GM21528 (cell line): ENCODE results near the gene PSENEN.
A peak's percentile ranks its signal among the peaks of the same experiment; 100 is the strongest.

Experiments used
- ATAC-seq: cut with Tn5 transposase; IDR thresholded peaks from one replicate; pipeline ENCODE4 v1.9.1; 2021; ENCODE audit warnings: mild to moderate bottlenecking, moderate library complexity; ENCODE audit not compliant: unreplicated experiment, low FRiP score

The PSENEN gene, protein sequence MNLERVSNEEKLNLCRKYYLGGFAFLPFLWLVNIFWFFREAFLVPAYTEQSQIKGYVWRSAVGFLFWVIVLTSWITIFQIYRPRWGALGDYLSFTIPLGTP

DNA sequence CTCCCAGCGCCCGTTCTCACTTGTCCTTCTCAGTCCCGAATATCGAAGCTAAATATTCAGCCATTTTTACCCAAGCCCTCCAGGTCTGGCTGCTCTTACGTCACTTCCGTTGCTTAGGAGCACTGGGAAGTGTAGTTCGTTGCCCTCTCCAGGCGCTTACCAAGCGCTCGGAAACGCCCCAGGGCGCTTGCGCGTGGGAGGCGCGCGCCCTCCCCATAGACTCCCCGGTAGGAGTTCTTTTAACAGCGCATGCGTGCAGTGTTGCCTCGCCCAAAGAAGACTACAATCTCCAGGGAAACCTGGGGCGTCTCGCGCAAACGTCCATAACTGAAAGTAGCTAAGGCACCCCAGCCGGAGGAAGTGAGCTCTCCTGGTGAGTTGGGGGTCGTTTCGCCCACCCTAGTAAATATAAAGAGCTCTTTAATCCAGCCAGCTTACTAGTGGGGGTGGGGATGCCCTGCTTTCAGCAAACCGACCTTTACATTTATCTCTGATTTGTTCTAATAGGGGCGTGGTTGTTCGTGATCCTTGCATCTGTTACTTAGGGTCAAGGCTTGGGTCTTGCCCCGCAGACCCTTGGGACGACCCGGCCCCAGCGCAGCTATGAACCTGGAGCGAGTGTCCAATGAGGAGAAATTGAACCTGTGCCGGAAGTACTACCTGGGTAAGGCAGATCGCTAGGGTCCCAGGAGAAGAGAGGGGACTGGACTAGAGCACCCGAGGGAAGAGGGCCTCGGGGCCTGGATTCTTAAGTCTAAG, at the start of gene PSENEN, which contains the start of gene U2AF1L4:
Gene PSENEN (plus strand): TSS at position 324 of the 759 bp plus-strand sequence. CDS start 280 bp downstream, at position 604.
Gene U2AF1L4 (minus strand): TSS at position 91 of the 759 bp plus-strand sequence. CDS start 27 bp downstream, at position 64.
- ATAC-seq: peak; percentile 42

DNA sequence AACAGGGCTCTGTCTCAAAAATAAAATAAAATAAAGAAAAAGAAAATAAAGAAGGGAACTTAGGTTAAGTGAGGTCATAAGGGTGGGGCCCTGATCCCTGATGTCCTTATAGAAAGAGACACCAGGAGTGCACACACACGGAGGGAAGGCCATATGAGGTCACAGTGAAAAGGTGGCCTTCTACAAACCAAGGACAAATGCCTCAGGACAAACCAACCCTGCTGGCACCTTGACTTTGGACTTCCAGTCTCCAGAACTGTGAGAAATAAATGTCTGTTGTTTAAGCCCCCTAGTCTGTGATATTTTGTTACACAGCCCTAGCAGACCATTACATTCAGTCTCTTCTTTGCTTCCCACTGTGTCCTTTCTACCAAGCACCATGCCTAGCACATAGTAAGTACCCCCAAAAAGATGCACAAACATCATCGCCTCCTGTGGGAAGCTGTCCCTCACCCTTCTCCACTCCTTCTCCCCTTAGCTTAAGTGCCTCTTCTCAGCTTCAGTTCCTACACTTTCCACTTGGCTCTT, 49.5 kb upstream of the PSENEN start:
- ATAC-seq: no peak

GRCh38 chr19:35696835-35697234, 48.6 kb upstream of the PSENEN start:
- no peak for ATAC-seq

DNA sequence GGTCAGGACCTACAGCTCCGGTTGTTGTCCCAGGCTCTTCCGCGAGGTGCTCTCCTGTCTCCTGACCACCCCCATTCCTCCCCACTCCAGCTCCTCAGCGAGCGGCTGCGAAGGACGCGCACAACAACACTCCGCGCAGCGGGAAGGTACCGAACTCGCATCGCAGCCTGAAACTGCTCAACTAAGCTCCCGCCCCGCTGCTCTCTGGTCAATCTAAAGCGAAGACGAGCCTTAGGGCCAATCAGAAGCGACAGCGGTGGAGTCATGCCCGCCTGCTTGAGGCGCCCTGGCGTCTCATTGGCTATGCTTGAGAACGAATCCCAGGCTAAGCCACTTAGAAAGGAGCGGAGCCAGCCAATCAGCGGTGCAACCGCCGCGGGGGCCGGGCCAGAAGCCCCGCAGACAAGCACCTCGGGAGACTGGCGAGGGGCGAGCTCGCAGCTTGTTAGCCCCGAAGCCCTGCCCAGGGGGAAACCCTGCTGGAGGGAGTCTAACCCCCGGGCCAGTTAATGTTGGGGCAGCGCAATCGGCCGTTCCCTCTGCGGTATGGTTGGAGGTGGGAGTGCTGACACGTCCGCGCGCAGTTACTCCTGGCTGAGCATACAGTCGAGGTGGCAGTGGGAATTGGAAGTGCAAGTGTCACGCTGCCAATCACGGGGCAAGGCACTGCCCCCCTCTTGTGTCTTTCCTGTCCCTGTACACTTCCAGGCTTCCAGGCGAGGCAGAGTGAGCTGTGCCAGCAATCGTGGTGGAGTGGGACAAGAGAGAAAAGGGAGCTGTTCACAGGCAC, 43.0 kb upstream of the PSENEN start:
- ATAC-seq: peak; percentile 89

GRCh38 chr19:35703343-35703742, 42.1 kb upstream of the PSENEN start:
- ATAC-seq: no peak

DNA sequence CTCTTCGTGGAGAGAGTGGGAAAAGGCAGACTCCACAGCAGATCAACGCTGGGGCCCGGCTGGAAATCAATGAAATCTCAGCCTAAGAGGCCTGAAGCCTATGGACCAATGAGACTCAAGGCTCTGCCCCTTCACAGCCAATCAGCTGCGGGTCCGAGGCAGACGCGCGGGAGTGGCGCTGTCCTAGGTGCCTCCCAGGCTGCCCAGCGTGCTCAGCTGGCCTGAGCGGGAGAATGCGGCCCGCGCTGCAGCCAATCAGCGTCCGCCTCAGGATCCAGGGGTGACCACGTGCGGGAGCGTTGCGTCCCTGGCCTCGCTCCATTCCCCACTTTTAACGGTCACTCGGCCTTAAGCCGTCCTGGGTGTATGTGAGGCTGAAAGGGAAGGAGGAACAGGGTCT, 41.2 kb upstream of the PSENEN start, which contains the start of gene ZBTB32:
Gene ZBTB32 (plus strand): TSS at position 341 of the 400 bp plus-strand sequence. CDS start 10,069 bp downstream, outside the sequence.
- no peak for ATAC-seq

GRCh38 chr19:35708391-35708790, 37.1 kb upstream of the PSENEN start:
- ATAC-seq: no peak

GRCh38 chr19:35710784-35711723, 34.4 kb upstream of the PSENEN start:
- peak; percentile 20 for ATAC-seq

DNA sequence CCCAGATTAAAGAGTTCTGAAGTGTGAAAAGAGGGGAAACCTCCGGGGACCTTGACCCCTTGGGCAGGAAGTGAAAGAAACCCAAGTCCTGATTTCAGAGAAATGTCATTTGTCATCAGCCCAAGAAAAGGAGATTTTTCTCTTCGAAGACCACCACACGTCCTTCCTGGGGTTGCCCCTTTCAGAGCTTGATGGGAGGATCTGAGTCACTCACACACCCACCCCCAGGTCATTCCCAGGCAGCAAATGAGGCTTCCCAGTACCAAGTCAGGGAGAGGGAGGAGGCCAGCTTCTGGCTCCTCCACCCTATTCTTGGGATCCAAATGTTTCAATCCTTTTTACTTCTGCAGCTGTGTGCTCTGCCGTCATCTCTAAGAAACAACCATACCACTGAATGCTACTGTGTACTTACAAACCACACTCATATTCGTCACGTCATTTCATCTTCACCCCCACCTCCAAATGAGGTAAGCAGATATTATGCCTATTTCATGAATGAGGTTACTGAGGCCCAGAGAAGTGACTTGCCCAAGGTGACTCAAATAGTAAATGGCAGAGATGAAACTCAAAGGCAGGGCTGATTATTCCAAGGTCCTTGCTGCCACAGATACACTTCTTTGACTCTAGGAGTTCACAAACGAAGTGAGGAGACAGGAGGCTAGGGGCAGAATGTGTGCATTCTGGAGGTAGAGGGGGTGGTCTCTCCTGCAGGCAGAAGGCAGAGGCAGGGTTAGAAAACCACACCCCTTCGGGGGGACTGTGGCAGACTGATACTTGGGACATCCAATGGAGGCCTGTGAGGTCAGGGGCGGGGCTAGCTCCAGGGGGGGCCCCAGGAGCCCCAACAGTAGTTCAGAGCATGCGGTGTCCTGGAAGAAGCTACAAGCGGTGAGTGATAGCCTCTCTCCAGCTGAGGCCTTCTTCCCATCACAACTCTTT, 32.6 kb upstream of the PSENEN start:
- no peak for ATAC-seq

- no peak for ATAC-seq
Observed at GRCh38 chr19:35713506-35713850, 32.0 kb upstream of the PSENEN start.

GRCh38 chr19:35713904-35714495, 31.5 kb upstream of the PSENEN start:
- no peak for ATAC-seq

- no peak for ATAC-seq
Observed at GRCh38 chr19:35714601-35715354, 30.7 kb upstream of the PSENEN start.

- no peak for ATAC-seq
Observed at GRCh38 chr19:35715355-35715809, 30.1 kb upstream of the PSENEN start.

DNA sequence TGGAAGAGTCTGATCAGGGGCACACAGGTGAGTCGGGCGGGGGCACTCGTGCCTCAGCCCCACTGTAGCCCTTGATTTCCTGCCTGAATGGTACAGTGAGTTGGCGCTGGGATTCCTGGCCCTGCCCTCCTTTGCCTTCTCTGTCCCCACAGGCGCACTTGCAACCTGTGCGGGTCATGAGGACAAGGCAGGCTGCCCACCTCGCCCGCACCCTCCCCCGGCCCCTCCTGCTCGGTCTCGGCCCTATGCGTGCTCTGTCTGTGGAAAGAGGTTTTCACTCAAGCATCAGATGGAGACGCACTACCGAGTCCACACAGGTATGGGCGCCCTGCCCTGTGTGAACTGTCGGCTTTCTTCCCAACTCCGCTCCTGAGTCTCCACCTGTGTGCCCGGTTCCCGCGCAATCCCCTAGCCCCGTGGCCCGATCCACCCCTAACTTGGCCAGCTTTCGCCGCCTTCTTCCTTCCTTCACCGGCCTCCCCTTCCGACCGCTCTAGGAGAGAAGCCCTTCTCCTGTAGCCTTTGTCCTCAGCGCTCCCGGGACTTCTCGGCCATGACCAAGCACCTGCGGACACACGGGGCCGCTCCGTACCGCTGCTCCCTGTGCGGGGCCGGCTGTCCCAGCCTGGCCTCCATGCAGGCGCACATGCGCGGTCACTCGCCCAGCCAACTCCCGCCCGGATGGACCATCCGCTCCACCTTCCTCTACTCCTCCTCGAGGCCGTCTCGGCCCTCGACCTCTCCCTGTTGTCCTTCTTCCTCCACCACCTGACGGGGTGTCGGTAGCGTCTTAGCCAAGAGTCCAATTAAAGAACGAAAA, 29.3 kb upstream of the PSENEN start:
- no peak for ATAC-seq

DNA sequence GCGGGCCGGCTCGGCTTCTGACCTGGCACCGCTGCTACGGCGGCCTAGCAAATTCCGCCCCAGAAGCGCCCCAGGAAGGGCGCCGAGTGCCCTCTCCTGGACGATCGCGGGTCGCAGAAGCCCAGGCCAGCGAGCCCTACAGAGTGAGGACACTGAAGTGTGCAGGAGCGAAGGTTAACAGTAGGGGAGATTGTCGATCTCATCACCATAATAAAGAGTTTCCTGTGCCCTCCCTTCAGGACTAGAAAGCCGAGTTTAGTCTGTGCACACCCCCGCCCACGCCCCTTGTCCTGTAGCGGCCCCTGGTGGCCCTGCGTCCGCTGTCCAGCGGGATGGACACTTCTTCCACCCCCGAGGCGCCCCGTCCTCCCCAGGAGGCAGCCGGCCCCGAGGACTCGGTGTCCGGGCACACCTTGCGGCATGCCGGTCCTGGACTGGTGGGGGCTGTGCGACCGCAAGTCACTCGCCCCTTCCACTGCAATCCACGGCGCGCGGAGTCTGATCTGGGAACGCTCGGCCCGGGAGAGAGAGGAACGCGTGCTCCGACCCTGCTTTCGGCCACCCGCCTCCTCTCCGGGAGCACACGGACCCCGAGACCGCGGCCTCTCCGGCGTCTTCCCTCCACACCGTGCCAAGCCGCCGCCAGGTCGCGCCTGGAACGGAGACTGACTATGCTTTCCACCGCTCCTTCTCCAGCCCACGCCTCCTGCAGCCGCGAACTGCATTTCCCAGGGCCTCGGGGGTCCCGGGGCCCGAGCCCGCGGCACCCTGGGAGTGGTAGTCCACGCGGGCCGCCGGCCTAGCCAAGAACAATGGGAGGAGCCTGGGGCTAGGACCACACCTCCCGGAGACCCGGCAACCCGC, 28.4 kb upstream of the PSENEN start:
- ATAC-seq: peak; percentile 60
